Testis (tissue), 3 donors: ENCODE results near the gene ATP2B3. TPM values are rescaled to one million over a fixed set of nuclear protein-coding genes. Genes with fewer than 3 reads are reported as not detected.

Experiments
- DNase-seq: peaks from one replicate; pipeline ENCODE4 v3.0.0-alpha.2; 2019
- H3K27ac ChIP-seq, 2 donors: fragments of 200-600 bp; sonication (generic); one replicate each; pipeline ENCODE4 v1.5.1; 2019
- H3K27me3 ChIP-seq: fragments of 200-600 bp; sonication (generic); one replicate; pipeline ENCODE4 v1.5.1; 2019
- H3K36me3 ChIP-seq: fragments of 200-600 bp; sonication (generic); one replicate; pipeline ENCODE4 v1.5.1; 2017; ENCODE audit warnings: low read depth; ENCODE audit errors: missing control alignments
- H3K4me1 ChIP-seq: fragments of 200-600 bp; sonication (generic); one replicate; pipeline ENCODE4 v1.5.1; 2019
- H3K4me3 ChIP-seq, 2 donors: fragments of 200-600 bp; sonication (generic); one replicate each; pipeline ENCODE4 v1.5.1; 2017 to 2019
- H3K9me3 ChIP-seq: fragments of 200-600 bp; sonication (generic); one replicate; pipeline ENCODE4 v1.5.1; 2017
- CTCF ChIP-seq, 3 experiments: fragments of 450-650 bp in 2 of 3; fragments of 200-600 bp in 1 of 3; sonication (generic) in 1 of 3; IDR thresholded peaks; one replicate each; pipeline ENCODE4 v1.5.1; 2016 to 2019; ENCODE audit warnings: antibody characterized with exemption in 3 of 3, mild to moderate bottlenecking in 2 of 3, moderate library complexity in 1 of 3
- POLR2A ChIP-seq: fragments of 450-650 bp; IDR thresholded peaks from one replicate; pipeline ENCODE4 v1.6.1; 2017; ENCODE audit warnings: antibody characterized with exemption, mild to moderate bottlenecking, moderate library complexity
- WGBS, 2 donors: methylation state at CpG; one replicate each; pipeline ENCODE4 v1.1.5; 2018; 5-methylcytosine and 5-hydroxymethylcytosine counted together
- intact Hi-C: fragments of 100-400 bp; cut with DNase I; formaldehyde crosslinking; loops from one replicate; pipeline ENCODE4 v1.15.1; 2023; ENCODE audit warnings: low total_unique reads
- polyA plus RNA-seq: library from polyadenylated mRNA; stranded (reverse); fragments of 350-450 nt; fragmentation: Illumina TruSeq; extraction: RNeasy Lipid Tissue Mini Kit (QIAGEN cat#74804); gene quantifications from one replicate; pipeline ENCODE4 v1.2.3, GENCODE V29; 2014; ENCODE audit warnings: low read depth, low replicate concordance; ENCODE audit not compliant: insufficient read depth
- total RNA-seq, 2 donors: library from RNA; depleted of rRNA; stranded (reverse); fragments of >200 nt; gene quantifications; one replicate each; pipeline ENCODE4 v1.2.3, GENCODE V29; 2016

ATP2B3 gene
- total and polyA plus RNA-seq, 3 donors from 2014 or later: 0.16 to 1.2 (median 0.73) TPM

DNA sequence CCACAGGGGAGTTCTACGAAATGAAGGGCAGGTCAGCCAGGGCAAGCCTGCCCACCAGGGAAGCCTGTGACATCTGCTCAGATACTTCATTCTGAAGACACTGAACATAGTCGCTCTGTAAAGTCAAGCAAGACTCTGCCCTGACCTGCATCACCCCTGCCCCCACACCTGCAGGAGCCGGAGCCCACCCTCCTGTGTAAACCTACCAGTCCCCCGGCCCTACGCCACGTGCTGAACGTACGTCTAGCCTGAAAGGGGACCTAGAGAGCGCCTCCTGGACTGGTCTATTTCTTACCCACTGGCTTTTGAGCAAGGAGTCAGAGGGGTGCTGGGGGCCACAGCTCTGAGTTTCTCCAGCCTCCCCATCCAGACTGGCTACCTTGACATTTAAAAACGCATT, 69.9 kb downstream of the ATP2B3 start:
- Histone ChIP-seq H3K27me3 (no peaks in the 10 kb centered on the region), H3K4me3 (no peak overlapping the region), H3K4me1 (no peaks in the 10 kb centered on the region), H3K27ac (no peak overlapping the region), H3K36me3 (no peaks in the 10 kb centered on the region), H3K9me3 (no peaks in the 10 kb centered on the region)
- no peak for DNase-seq
- intact Hi-C loops: no loop called here
- 93 to 97% methylated on average over 3 to 10 of the region's 10 CpGs for WGBS, 2 donors
- TF ChIP-seq POLR2A (no peak), CTCF (IDR thresholded peaks at IDR 0.05) (no peak)

DNA sequence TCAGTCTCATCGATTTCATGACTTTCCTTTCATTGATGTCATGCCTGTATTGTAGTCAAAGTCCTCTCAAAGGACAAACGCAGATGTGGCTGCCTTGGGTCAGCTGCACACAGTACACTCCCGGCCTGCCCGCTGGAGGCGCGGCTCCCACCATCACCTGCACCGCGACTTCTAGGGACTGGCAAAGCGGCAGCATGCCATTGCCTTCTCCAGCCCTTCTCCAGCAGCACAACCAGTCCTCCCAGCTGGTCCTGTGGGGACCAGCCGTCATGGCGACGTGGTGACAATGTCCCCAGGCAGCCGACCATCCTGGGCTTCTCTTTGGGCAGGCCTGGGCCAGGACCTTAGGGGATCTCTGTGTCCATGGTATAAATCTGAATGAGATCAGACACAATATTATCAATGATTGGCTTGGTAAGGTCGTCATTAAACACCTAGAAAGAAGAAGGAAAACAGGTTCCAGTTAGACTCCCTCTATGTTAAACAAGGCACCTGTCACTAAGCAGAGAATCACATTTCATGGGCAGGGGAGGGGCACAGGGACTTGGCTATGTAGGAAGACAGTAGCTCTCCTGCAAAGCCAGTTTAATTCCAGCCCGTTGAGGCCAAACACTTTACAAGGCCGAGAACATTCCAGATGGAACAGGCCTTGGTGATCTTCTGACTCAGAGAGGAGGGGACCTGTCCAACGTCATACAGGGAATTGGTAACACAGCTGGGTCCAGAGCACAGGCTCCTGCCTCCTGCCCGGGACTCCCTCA, 70.8 kb downstream of the ATP2B3 start:
- 72 to 95% methylated on average over 4 to 16 of the region's 18 CpGs for WGBS, 2 donors
- Histone ChIP-seq H3K4me1 (no peaks in the 10 kb centered on the region), H3K27ac (no peak overlapping the region), H3K36me3 (no peaks in the 10 kb centered on the region), H3K27me3 (no peaks in the 10 kb centered on the region), H3K9me3 (no peaks in the 10 kb centered on the region), H3K4me3 (no peak overlapping the region)
- DNase-seq: no peak
- intact Hi-C loops: no loop called here
- no peak for TF ChIP-seq POLR2A
- TF ChIP-seq CTCF (IDR thresholded peaks at IDR 0.05): no peak

DNA sequence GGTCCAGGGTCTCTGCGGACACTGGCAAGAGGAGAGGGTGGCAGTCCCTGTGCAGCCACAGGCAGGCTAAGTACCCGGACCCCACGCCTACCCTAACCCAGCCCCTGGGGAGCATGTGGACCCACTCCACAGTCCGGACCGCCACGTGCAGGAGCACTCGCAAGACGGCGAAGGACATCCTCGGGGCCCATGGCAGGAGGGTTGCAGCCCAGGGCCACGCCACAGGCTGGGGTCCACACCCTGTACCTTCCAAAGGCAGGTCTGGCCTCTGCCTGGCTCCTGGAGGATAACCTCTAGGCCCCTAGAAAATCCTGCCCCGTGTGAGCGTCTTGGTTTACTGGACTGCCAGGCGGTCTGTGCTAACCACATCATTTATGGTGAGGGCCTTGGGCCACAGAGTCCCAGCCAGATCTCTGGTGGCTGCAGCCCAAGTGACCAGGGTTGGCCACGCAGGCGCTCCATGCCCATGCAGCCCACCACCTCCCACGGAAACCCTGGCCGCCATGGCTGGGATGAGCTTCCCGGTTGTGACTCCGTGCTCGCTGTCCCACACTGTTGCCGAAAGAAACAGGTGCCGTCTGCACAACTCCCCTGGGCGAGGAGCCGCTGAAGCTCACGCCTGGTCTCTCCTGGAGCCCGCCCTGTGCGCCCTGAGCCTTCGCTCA, 71.5 kb downstream of the ATP2B3 start:
- no peak overlapping the region for H3K27ac ChIP-seq
- no peak overlapping the region for H3K4me3 ChIP-seq
- H3K9me3 ChIP-seq: no peaks in the 10 kb centered on the region
- H3K27me3 ChIP-seq: no peaks in the 10 kb centered on the region
- no peak for DNase-seq
- H3K36me3 ChIP-seq: no peaks in the 10 kb centered on the region
- intact Hi-C loops: no loop called here
- WGBS, 2 donors: 95% methylated on average over 13 of the region's 29 CpGs; no CpG with 5 or more reads in 1 of the 2 donors
- H3K4me1 ChIP-seq: no peaks in the 10 kb centered on the region
- TF ChIP-seq POLR2A: no peak
- TF ChIP-seq CTCF (IDR thresholded peaks at IDR 0.05): no peak

GRCh38 chrX:153590961-153591956, 73.8 kb downstream of the ATP2B3 start:
- TF ChIP-seq CTCF (IDR thresholded peaks at IDR 0.05): no peak
- no peak for TF ChIP-seq POLR2A
- intact Hi-C loops: no loop called here
- H3K27ac ChIP-seq: no peak overlapping the region
- no peaks in the 10 kb centered on the region for H3K27me3 ChIP-seq
- H3K4me3 ChIP-seq: no peak overlapping the region
- H3K36me3 ChIP-seq: no peaks in the 10 kb centered on the region
- DNase-seq: no peak
- WGBS, 2 donors: 85 to 93% methylated on average over 5 to 24 of the region's 26 CpGs
- H3K9me3 ChIP-seq: no peaks in the 10 kb centered on the region
- H3K4me1 ChIP-seq: no peaks in the 10 kb centered on the region
